ENCODE results near the gene COG5.

- TF ChIP-seq GLIS3 (CRISPR knock-in tag; IDR thresholded peaks at IDR 0.05) (no peak), ZFP30 (CRISPR knock-in tag; IDR thresholded peaks at IDR 0.05) (no peak), PATZ1 (CRISPR knock-in tag; IDR thresholded peaks at IDR 0.05; ENCODE audit: borderline replicate concordance) (no peak), CSRNP3 (CRISPR knock-in tag; IDR thresholded peaks at IDR 0.05) (no peak), ZFP3 (CRISPR knock-in tag; IDR thresholded peaks at IDR 0.05) (no peak), ARNTL (CRISPR knock-in tag; IDR thresholded peaks at IDR 0.05; ENCODE audit: borderline replicate concordance, low read depth) (no peak), TSHZ2 (CRISPR knock-in tag; IDR thresholded peaks at IDR 0.05) (no peak)
Observed at GRCh38 chr7:107386548-107387102, 177.1 kb downstream of the COG5 start.
